Stimulated activated CD4-positive, alpha-beta T cell treated with anti-CD3 and anti-CD28 coated beads, Interleukin-4, amount 100 ng/mL, for 48 hours (primary cell): ENCODE data around the gene CSTPP1.

Experiments used
- DNase-seq, 2 donors: peaks; one replicate each; pipeline ENCODE4 v3.0.0-alpha.2; 2020; ENCODE audit warnings: low read depth in 2 of 2

CSTPP1 gene

GRCh38 chr11:47208628-47209027 lies 272.1 kb downstream of the CSTPP1 start:
- no peak for DNase-seq
